IPS-11a (cell line): ENCODE results near the gene PSD4.

Source experiments
- H3K4me3 ChIP-seq: one replicate; pipeline ENCODE4 v1.5.1; 2013; ENCODE audit warnings: low read depth, low read length, control low read depth

The PSD4 gene

GRCh38 chr2:113183264-113183663, 9.5 kb downstream of the PSD4 start:
- H3K4me3 ChIP-seq, result no peak overlapping the region

DNA sequence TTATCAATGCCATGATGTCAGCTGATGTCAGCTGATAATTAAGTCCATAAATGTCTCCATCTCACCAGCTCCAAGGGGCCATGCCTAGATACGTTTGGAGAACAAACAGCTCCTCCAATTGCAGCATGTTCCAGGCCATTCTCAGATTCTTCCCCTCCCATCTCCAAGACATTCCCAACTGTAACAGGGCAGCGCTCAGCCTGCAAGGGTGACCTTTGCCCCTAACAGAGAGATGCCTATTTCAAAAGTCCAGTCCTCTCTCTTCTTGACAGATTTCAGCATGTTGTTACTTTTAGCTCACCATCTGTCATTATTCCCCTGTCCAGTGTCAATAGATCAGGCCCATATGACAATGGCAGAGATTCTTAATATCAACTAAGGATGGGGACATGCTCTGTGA, 9.9 kb downstream of the PSD4 start:
- no peak overlapping the region for H3K4me3 ChIP-seq

DNA sequence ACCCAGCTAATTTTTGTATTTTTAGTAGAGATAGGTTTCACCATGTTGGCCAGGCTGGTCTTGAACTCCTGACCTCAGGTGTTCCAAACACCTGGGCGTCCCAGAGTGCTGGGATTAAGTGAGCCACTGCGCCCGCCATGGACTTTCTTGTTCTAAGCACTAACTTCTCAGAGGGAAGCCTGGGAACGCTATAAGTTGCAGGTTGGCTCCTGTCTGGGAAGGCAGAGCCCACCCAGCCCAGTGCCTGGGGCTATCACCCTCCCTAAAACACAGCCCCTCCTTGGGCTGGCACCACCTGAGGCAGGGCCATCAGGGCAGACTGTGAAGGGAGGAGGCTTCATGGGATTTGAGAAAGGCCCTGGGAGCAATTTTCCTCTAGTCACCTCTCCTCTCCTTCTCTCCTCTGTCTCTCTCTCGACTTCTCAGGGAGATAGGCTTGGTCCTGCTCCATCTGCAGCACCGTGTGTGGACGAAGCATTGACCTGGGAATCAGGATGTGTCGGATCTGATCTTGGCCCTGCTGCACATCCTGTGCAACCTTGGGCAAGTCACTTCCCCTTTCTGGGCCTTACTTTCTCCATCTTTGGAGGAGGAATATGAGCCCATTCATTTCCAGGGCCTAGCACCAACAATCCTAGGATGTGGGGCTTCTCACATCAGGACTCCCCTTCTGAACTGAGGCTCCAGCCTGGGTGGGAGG, 10.9 kb downstream of the PSD4 start:
- no peak overlapping the region for H3K4me3 ChIP-seq

- H3K4me3 ChIP-seq, result no peak overlapping the region
Measured at GRCh38 chr2:113185664-113186432, 12.1 kb downstream of the PSD4 start.

- no peak overlapping the region for H3K4me3 ChIP-seq
Measured at GRCh38 chr2:113186433-113186796, 12.6 kb downstream of the PSD4 start.

DNA sequence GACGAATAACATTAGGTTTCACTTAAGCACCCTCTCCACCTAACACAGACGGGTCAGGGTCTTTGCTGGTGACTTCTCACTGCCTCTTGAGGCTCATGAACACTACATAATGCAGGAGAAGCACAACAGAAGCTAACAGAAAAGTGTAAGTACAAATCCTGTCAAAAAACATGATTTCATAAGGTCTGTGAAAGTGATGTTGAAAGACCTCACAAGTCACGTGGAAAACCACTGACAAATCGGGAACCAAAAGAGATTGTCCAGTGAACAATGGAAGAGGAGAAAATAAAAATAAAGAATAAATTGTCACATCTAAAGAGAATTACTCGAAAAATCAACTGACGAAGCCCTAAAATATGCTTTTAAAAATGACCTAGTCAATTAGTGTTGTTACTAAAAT, 14.0 kb downstream of the PSD4 start:
- H3K4me3 ChIP-seq, result no peak overlapping the region

DNA sequence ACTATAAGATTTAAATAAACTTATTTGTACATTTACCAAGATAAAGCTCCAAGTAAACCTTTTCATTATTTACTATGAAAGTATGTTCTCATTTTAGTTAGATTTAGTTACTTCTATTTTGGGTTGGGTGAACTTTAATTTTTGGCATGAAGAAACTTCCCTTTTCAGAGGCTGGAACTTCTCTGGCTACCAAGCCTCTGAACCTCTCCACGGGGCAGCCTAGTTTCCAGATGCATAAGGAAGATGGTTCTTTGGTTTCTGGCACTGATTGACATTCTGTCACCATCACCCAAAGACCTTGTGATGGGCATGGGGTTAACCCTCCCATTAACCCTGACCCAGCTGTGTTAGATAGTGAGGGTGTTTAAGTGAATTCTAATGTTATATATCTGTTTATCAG, 17.1 kb downstream of the PSD4 start:
- H3K4me3 ChIP-seq, result no peak overlapping the region

GRCh38 chr2:113192459-113193100, 18.8 kb downstream of the PSD4 start:
- H3K4me3 ChIP-seq, result no peak overlapping the region

- no peak overlapping the region for H3K4me3 ChIP-seq
Measured at GRCh38 chr2:113195923-113196501, 22.2 kb downstream of the PSD4 start.

GRCh38 chr2:113196839-113197238, 23.1 kb downstream of the PSD4 start:
- no peak overlapping the region for H3K4me3 ChIP-seq

DNA sequence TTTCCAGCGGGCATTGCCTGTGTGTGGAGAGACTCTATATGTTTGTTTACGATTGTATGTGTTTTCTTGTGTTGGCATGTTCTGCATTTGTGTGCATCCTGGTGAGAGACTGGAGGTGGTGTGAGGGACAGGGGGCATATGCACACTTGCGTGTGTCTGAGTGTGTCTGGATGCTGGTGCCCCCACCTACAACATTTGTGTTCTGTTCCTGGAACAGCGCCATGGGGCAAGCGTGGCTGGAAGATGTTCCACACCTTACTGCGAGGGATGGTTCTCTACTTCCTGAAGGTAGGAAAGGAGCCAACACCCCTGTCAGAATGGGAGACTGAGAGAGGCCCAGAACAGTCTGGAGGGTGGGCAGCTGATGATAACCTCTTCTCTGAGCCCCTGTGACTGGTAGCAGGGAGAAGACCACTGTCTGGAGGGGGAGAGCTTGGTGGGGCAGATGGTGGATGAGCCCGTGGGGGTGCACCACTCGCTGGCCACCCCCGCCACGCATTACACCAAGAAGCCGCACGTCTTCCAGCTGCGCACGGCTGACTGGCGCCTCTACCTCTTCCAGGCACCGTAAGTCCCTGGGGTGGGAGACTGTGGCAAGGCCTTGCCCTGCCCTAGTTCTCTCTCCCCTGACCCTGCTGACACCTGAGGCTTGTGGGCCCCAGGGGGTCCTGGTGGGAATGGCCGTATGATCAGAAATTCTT, 23.7 kb downstream of the PSD4 start:
- H3K4me3 ChIP-seq, result no peak overlapping the region

DNA sequence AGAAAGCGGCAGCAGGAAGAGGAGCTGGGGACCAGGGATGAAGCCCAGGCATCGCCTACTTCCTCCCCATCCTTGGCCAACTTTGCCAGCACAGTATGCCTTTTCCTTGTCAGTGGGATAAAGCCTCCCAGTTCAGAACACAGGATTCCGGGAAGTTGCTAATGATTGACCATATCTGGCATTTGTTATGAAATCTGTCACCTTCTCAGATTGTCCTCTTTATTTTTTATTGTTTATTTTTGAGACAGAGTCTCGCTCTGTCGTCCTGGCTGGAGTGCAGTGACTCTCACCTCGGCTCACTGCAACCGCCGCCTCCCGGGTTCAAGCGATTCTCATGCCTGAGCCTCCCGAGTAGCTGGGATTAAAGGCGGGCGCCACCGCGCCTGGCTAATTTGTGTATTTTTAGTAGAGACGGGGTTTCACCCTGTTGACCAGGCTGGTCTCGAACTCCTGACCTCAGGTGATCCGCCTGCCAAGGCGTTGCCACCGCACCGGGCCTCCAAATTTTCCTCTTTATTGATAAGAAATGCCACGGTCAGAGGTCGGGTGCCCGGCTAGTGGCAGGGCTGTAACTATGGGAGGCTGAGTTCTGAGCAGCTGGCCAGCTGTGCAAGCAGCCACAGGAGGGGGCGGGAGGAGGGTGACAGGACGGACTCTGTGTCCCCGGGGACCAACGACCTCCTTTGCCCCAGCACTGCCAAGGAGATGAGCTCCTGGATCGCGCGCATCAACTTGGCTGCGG, 24.4 kb downstream of the PSD4 start:
- H3K4me3 ChIP-seq, result peak overlapping the region; percentile 57

DNA sequence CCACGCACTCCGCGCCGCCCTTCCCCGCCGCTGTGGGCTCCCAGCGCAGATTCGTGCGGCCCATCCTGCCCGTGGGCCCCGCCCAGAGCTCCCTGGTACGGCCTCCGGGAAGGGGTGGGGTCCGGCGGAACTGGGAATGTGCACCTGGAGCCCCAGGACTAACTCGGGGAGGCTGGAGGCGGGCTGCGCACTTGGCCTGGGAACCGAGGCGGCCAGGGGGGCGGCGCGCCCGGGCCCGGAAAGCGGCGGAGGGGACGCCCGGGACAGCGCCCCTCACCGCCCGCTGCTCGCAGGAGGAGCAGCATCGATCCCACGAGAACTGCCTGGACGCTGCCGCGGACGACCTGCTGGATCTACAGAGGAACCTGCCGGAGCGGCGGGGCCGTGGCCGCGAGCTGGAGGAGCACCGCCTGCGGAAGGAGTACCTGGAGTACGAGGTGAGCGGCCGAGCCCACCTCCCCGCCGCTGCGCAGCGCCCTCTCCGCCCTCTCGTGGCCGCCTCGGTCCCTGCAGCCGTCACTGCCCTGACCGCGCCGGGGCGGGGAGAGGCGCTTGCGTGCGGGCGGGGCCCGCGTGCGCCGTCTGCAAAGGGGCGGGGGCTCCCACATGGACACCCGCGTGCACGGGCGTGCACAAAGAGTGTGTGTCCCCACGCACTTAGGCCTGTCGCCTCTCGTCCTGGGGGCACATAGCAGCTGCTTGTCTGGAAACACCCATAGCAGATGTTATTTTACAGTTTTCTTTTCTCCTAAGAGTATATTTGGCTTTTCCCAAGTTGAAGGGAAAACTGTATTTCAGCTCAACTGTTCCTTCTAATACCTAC, 25.2 kb downstream of the PSD4 start:
- H3K4me3 ChIP-seq, result peak overlapping the region; percentile 57

DNA sequence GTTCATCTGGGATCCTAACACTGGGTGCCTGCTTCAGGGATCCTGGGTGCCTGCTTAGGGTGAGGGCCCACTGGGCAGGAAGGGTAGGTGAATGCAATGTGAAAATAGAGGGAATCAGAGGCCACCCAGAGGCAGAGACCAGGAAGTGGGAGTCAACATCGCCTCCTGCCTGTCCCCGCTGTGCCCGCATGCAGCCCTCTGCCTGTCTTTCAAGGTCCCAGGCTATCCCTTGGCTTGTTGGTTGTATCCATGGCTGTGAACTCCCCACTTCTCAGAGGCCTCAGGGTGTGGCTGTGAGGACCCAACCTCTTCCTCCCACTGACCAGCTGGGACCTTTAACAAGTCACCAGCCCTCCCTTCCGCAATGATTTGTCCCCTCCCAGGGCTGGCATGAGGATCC, 26.5 kb downstream of the PSD4 start:
- H3K4me3 ChIP-seq, result no peak overlapping the region

DNA sequence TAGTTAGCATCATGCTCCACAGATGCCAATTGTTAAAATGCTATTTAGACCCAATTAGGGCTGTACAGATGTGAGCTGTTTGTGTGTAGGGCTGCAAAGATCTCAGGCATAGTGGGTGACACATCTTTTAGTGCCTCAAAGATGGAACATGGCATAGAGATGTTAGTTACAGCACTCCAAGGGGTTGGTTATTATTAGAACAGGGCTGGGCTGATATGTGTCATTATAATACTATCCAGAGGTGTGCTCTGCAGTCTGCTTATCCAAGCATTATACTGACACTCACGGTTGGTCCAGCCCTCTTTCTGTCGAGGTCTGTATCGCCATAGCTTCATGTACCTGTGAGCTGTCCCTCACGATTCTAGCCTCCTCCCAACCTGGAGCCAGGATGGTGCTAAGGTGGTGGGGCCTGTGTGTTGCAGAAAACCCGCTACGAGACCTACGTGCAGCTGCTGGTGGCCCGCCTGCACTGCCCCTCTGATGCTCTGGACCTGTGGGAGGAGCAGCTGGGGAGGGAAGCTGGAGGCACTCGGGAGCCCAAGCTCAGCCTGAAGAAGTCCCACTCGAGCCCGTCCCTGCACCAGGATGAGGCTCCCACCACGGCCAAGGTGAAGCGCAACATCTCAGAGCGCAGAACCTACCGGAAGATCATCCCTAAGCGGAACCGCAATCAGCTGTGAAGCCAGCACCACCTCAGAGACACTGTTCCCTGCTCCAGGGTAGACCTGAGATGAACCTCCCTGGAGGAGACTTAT, 27.1 kb downstream of the PSD4 start:
- no peak overlapping the region for H3K4me3 ChIP-seq

GRCh38 chr2:113201496-113202304, 27.9 kb downstream of the PSD4 start:
- no peak overlapping the region for H3K4me3 ChIP-seq

- no peak overlapping the region for H3K4me3 ChIP-seq
Measured at GRCh38 chr2:113202305-113203216, 28.8 kb downstream of the PSD4 start.
